K562 (cell line): ENCODE results near the gene MTF1. TPM values are rescaled to one million over a fixed set of nuclear protein-coding genes. Genes with fewer than 3 reads are reported as not detected.

Experiments used
- ARID2 ChIP-seq: fragments of 450-650 bp; IDR thresholded peaks from 2 replicates; pipeline ENCODE4 v1.6.1; 2017; ENCODE audit warnings: antibody characterized with exemption, mild to moderate bottlenecking
- ASH1L ChIP-seq: fragments of 450-650 bp; IDR thresholded peaks from 2 replicates; pipeline ENCODE4 v1.6.1; 2018; ENCODE audit warnings: borderline replicate concordance, mild to moderate bottlenecking, low read depth; ENCODE audit not compliant: partially characterized antibody
- BCL6 ChIP-seq: fragments of 250-450 bp; sonication (Bioruptor Pico); IDR thresholded peaks from 2 replicates; pipeline ENCODE4 v1.4.0; 2020
- CAMTA2 ChIP-seq: fragments of 250-450 bp; sonication (Bioruptor Pico); conservative IDR thresholded peaks from 2 replicates; pipeline ENCODE4 v1.5.1; 2022
- CBX5 ChIP-seq: IDR thresholded peaks from 2 replicates; pipeline ENCODE4 v1.6.1; 2014; ENCODE audit warnings: low read depth, borderline replicate concordance
- DDX20 ChIP-seq: fragments of 450-650 bp; IDR thresholded peaks from 2 replicates; pipeline ENCODE4 v1.6.1; 2016; ENCODE audit warnings: missing genetic modification characterization, low read depth, mild to moderate bottlenecking, missing compliant biosample characterization, moderate library complexity
- DEAF1 ChIP-seq: fragments of 450-650 bp; formaldehyde crosslinking; IDR thresholded peaks from 2 replicates; pipeline ENCODE4 v1.4.0; 2020; ENCODE audit warnings: mild to moderate bottlenecking, moderate library complexity
- FOS ChIP-seq: IDR thresholded peaks from 3 replicates; pipeline ENCODE4 v1.6.1; 2011; ENCODE audit not compliant: insufficient read length; ENCODE audit errors: extremely low read depth
- IRF2 ChIP-seq: sonication (generic); formaldehyde crosslinking; IDR thresholded peaks from 2 replicates; pipeline ENCODE4 v1.8.1; 2022; ENCODE audit warnings: mild to moderate bottlenecking, missing genetic modification reagents
- KDM2B ChIP-seq: fragments of 250-450 bp; sonication (Bioruptor Pico); IDR thresholded peaks from 2 replicates; pipeline ENCODE4 v1.8.0; 2021; ENCODE audit warnings: mild to moderate bottlenecking, moderate library complexity
- KDM5B ChIP-seq: fragments of 200-600 bp; sonication (generic); IDR thresholded peaks from 2 replicates; pipeline ENCODE4 v1.6.1; 2012; ENCODE audit warnings: low read depth, mild to moderate bottlenecking, moderate library complexity, low read length, control low read depth, inconsistent platforms; ENCODE audit not compliant: insufficient replicate concordance
- NCOR1 ChIP-seq: fragments of 450-650 bp; IDR thresholded peaks from 2 replicates; pipeline ENCODE4 v1.6.1; 2016; ENCODE audit warnings: mild to moderate bottlenecking, moderate library complexity
- NR0B1 ChIP-seq: fragments of 450-650 bp; IDR thresholded peaks from one replicate; pipeline ENCODE4 v1.6.1; 2018; ENCODE audit warnings: mild to moderate bottlenecking, moderate library complexity; ENCODE audit not compliant: partially characterized antibody
- PHTF2 ChIP-seq: fragments of 250-450 bp; sonication (Bioruptor Pico); IDR thresholded peaks from 2 replicates; pipeline ENCODE4 v1.5.0; 2021; ENCODE audit warnings: mild to moderate bottlenecking
- POU5F1 ChIP-seq: fragments of 150-350 bp; IDR thresholded peaks from 2 replicates; pipeline ENCODE4 v1.6.1; 2014; ENCODE audit warnings: borderline replicate concordance, low read length, low read depth, mild to moderate bottlenecking; ENCODE audit not compliant: partially characterized antibody
- SMAD3 ChIP-seq: fragments of 450-650 bp; formaldehyde crosslinking; conservative IDR thresholded peaks from 2 replicates; pipeline ENCODE4 v1.4.0; 2020; ENCODE audit warnings: mild to moderate bottlenecking
- SNAPC5 ChIP-seq: fragments of 250-450 bp; sonication (Bioruptor Pico); IDR thresholded peaks from 2 replicates; pipeline ENCODE4 v1.8.0; 2021; ENCODE audit warnings: moderate library complexity, mild to moderate bottlenecking, inconsistent platforms
- SPI1 ChIP-seq: IDR thresholded peaks from 2 replicates; pipeline ENCODE4 v1.6.1; 2011; ENCODE audit warnings: low read depth, low read length, control low read depth, borderline replicate concordance
- STAT5A ChIP-seq: IDR thresholded peaks from 2 replicates; pipeline ENCODE4 v1.6.1; 2012; ENCODE audit warnings: low read length, inconsistent platforms, borderline replicate concordance
- TOE1 ChIP-seq, 2 experiments: fragments of 450-650 bp in 1 of 2; sonication (generic) in 1 of 2; formaldehyde crosslinking in 1 of 2; IDR thresholded peaks; 2 replicates each; pipeline versions ENCODE4 v1.7.1 to v1.8.0; 2016 to 2022; ENCODE audit warnings: borderline replicate concordance in 2 of 2, mild to moderate bottlenecking in 2 of 2, antibody characterized with exemption in 1 of 2, inconsistent platforms in 1 of 2, low read depth in 1 of 2, missing genetic modification reagents in 1 of 2, moderate library complexity in 1 of 2
- YBX1 ChIP-seq: fragments of 450-650 bp; IDR thresholded peaks from 2 replicates; pipeline ENCODE4 v1.7.1; 2016; ENCODE audit warnings: mild to moderate bottlenecking
- ZNF134 ChIP-seq: fragments of 250-450 bp; sonication (Bioruptor Pico); conservative IDR thresholded peaks from 2 replicates; pipeline ENCODE4 v1.4.0; 2020
- ZNF280B ChIP-seq: fragments of 250-450 bp; sonication (Bioruptor Pico); IDR thresholded peaks from 2 replicates; pipeline ENCODE4 v1.5.1; 2021; ENCODE audit warnings: mild to moderate bottlenecking
- ZNF76 ChIP-seq: fragments of 250-450 bp; sonication (Bioruptor Pico); IDR thresholded peaks from 2 replicates; pipeline ENCODE4 v1.4.0; 2020; ENCODE audit warnings: mild to moderate bottlenecking, moderate library complexity, borderline replicate concordance
- ZNF830 ChIP-seq: fragments of 250-450 bp; sonication (Bioruptor Pico); IDR thresholded peaks from 2 replicates; pipeline ENCODE4 v1.5.0; 2021; ENCODE audit warnings: mild to moderate bottlenecking
- polyA plus RNA-seq, 8 experiments: library from polyadenylated mRNA; depleted of rRNA in 4 of 8; stranded (reverse) in 5 of 8; unstranded in 3 of 8; fragments of >200 nt; fragmentation: Nextera tagmentation in 2 of 8; fragmentation: Illumina TruSeq in 1 of 8; extraction: Ambion mirVana in 2 of 8; extraction: Trizol in 1 of 8; gene quantifications; 2 replicates each; pipeline versions ENCODE4 v1.2.1 to v1.2.3, GENCODE V29; 2011 to 2014; ENCODE audit warnings: inconsistent platforms in 1 of 8, missing spikeins in 1 of 8
- total RNA-seq, 7 experiments: library from RNA; depleted of rRNA in 6 of 7; stranded (reverse); fragments of >200 nt in 6 of 7; fragmentation: Illumina TruSeq in 2 of 7; extraction: Trizol in 2 of 7; gene quantifications; 2 replicates each; pipeline versions ENCODE4 v1.2.1 to v1.2.3, GENCODE V29; 2011 to 2021; ENCODE audit warnings: low replicate concordance in 1 of 7

Gene MTF1
- total and polyA plus RNA-seq, 9 of the 15 experiments (the other 6 are each of a cell fraction or from before 2014, with no cell fraction given) = 1.1 to 12.2 (median 4.3) TPM

- no peak for TF ChIP-seq ZNF280B (CRISPR knock-in tag)
- TF ChIP-seq SMAD3 (CRISPR knock-in tag) = no peak
- TF ChIP-seq NR0B1 = no peak
- no peak for TF ChIP-seq DEAF1 (CRISPR knock-in tag)
- 0 out of 2 replicates have a peak, but pooled peaks have one; percentile 10 for TF ChIP-seq SPI1
- TF ChIP-seq FOS = no peak
- TF ChIP-seq ZNF134 (CRISPR knock-in tag) = no peak
- 0 out of 2 replicates have a peak, but pooled peaks have one; percentile 67 for TF ChIP-seq KDM2B (CRISPR knock-in tag)
- TF ChIP-seq DDX20 (tag) = no peak
- no peak for TF ChIP-seq PHTF2 (CRISPR knock-in tag)
- no peak for TF ChIP-seq ZNF830
- TF ChIP-seq ASH1L = no peak
- TF ChIP-seq TOE1 (IDR thresholded peaks at IDR 0.05; ENCODE audit: borderline replicate concordance) = no peak
- peak; percentile 85; the same call in 1 of the 2 replicates for TF ChIP-seq TOE1 (CRISPR knock-in tag; IDR thresholded peaks at IDR 0.05; ENCODE audit: borderline replicate concordance, low read depth)
- no peak for TF ChIP-seq BCL6 (CRISPR knock-in tag)
- no peak for TF ChIP-seq ARID2
- TF ChIP-seq KDM5B = no peak
- no peak for TF ChIP-seq POU5F1
- TF ChIP-seq NCOR1 = no peak
- no peak for TF ChIP-seq STAT5A
- no peak for TF ChIP-seq YBX1
- TF ChIP-seq CBX5 = no peak
- TF ChIP-seq IRF2 (CRISPR knock-in tag) = no peak
- no peak for TF ChIP-seq SNAPC5 (CRISPR knock-in tag)
- no peak for TF ChIP-seq CAMTA2 (CRISPR knock-in tag)
- TF ChIP-seq ZNF76 = no peak
These were observed 63.9 kb downstream of the MTF1 start (continued) for GRCh38 chr1:37795340-37796125.
